DOHH2 (cell line): Measurements from ENCODE around the gene KIF26B.

Experiments used
- EZH2phosphoT487 ChIP-seq: fragments of 200-600 bp; sonication (generic); IDR thresholded peaks from 2 replicates; pipeline ENCODE4 v1.6.1; 2017; ENCODE audit warnings: borderline replicate concordance, mild to moderate bottlenecking, antibody characterized with exemption, low read length, moderate library complexity, mixed read lengths
- TF ChIP-seq, protein P1 (sequence below): fragments of 200-600 bp; sonication (generic); IDR thresholded peaks from one replicate; pipeline ENCODE4 v1.5.1; 2014; ENCODE audit warnings: antibody characterized with exemption, mild to moderate bottlenecking, low read depth, low read length; ENCODE audit not compliant: poor library complexity, severe bottlenecking

DNA sequence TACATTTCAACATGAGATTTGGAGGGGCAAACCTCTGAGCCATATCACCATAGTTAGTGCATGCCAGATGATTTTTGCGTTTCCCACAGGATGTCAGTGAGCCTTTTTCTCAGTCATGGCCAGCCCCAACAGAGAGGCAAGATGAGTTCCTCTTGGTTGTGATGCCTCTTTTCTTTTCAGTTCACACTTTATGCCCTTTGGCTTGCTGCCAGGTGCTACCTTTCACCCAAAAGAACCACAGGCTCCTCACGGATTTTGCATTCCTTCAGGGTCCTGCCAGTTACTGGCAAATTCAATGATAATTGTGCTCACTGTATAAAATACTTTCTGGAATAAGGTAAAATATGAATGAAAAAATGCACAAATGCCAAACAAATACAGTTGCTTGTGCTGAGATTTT, 411.3 kb downstream of the KIF26B start:
- TF ChIP-seq, protein P1, sequence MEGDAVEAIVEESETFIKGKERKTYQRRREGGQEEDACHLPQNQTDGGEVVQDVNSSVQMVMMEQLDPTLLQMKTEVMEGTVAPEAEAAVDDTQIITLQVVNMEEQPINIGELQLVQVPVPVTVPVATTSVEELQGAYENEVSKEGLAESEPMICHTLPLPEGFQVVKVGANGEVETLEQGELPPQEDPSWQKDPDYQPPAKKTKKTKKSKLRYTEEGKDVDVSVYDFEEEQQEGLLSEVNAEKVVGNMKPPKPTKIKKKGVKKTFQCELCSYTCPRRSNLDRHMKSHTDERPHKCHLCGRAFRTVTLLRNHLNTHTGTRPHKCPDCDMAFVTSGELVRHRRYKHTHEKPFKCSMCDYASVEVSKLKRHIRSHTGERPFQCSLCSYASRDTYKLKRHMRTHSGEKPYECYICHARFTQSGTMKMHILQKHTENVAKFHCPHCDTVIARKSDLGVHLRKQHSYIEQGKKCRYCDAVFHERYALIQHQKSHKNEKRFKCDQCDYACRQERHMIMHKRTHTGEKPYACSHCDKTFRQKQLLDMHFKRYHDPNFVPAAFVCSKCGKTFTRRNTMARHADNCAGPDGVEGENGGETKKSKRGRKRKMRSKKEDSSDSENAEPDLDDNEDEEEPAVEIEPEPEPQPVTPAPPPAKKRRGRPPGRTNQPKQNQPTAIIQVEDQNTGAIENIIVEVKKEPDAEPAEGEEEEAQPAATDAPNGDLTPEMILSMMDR, result no peak
- no peak for TF ChIP-seq EZH2phosphoT487
